H1 (cell line): Measurements from ENCODE around the gene SHTN1. TPM values are rescaled to one million over a fixed set of nuclear protein-coding genes. Genes with fewer than 3 reads are reported as not detected.

ENCODE experiments used
- ATF2 ChIP-seq: IDR thresholded peaks from 2 replicates; pipeline ENCODE4 v1.6.1; 2012; ENCODE audit warnings: low read length, inconsistent platforms
- CREB1 ChIP-seq: IDR thresholded peaks from 2 replicates; pipeline ENCODE4 v1.6.1; 2012; ENCODE audit warnings: inconsistent platforms
- HDAC2 ChIP-seq, 2 experiments: fragments of 300-600 bp in 1 of 2; sonication (generic) in 1 of 2; IDR thresholded peaks; 2 replicates each; pipeline ENCODE4 v1.6.1; 2011 to 2012; ENCODE audit warnings: low read depth in 2 of 2, low read length in 2 of 2, mild to moderate bottlenecking in 2 of 2, moderate library complexity in 2 of 2, borderline replicate concordance in 1 of 2, inconsistent platforms in 1 of 2
- JUND ChIP-seq: IDR thresholded peaks from 2 replicates; pipeline ENCODE4 v1.6.1; 2011; ENCODE audit warnings: mild to moderate bottlenecking, improper control_type of control experiment, low read length
- NANOG ChIP-seq: IDR thresholded peaks from 2 replicates; pipeline ENCODE4 v1.6.1; 2011; ENCODE audit warnings: low read length, low read depth, mild to moderate bottlenecking, inconsistent platforms; ENCODE audit not compliant: insufficient read depth, poor library complexity, severe bottlenecking
- SIN3A ChIP-seq, 2 experiments: IDR thresholded peaks in 1 of 2; conservative IDR thresholded peaks in 1 of 2; 2 replicates each; pipeline ENCODE4 v1.6.1; 2011 to 2012; ENCODE audit warnings: low read length in 2 of 2, improper control_type of control experiment in 1 of 2, low read depth in 1 of 2, mild to moderate bottlenecking in 1 of 2
- polyA plus RNA-seq, 7 experiments: library from polyadenylated mRNA; depleted of rRNA in 3 of 7; stranded (reverse) in 5 of 7; unstranded in 2 of 7; fragments of >200 nt in 5 of 7; fragments of 200-250 nt in 2 of 7; gene quantifications; 1 replicate in 5 of 7; 2 replicates in 1 of 7; 4 replicates in 1 of 7; pipeline versions ENCODE4 v1.2.1 to v1.2.3, GENCODE V29; 2011 to 2013; ENCODE audit warnings: missing spikeins in 2 of 7, mixed read lengths in 2 of 7
- total RNA-seq: library from RNA; stranded (reverse); fragmentation: NEBNext Ultra II Directional; extraction: Animal tissue kit (Norgen Biotek cat#: 25700); gene quantifications from 2 replicates; pipeline ENCODE4 v1.2.1, GENCODE V29; 2021

SHTN1 gene
- total and polyA plus RNA-seq, 2 of the 8 experiments (the other 6 are each of a cell fraction or from before 2014, with no cell fraction given): 3.3 to 12.7 TPM

GRCh38 chr10:116919164-116919563, 85.8 kb downstream of the SHTN1 start (continued):
- no peak for TF ChIP-seq ATF2
- no peak for TF ChIP-seq HDAC2 (IDR thresholded peaks at IDR 0.05; ENCODE audit: borderline replicate concordance in 1 of 2, low read depth in 2 of 2, low read length in 2 of 2)
- TF ChIP-seq JUND: no peak
- no peak for TF ChIP-seq CREB1
- TF ChIP-seq NANOG: no peak
- no peak for TF ChIP-seq SIN3A (conservative IDR thresholded peaks at IDR 0.05 in 1 of 2, IDR thresholded peaks at IDR 0.05 in 1 of 2; ENCODE audit: low read depth in 1 of 2, low read length in 2 of 2)
